GM19240 (cell line): ENCODE data around the gene SPATA6L.
"Not testable (repeated sequence)": the region's sequence is repeated elsewhere in the genome, so short reads cannot be mapped to it uniquely, and the experiment has no call there.

Experiments
- DNase-seq: peaks from one replicate; pipeline ENCODE4 v3.0.0; 2011; ENCODE audit warnings: low spot score; ENCODE audit not compliant: insufficient read length

The SPATA6L gene

DNA sequence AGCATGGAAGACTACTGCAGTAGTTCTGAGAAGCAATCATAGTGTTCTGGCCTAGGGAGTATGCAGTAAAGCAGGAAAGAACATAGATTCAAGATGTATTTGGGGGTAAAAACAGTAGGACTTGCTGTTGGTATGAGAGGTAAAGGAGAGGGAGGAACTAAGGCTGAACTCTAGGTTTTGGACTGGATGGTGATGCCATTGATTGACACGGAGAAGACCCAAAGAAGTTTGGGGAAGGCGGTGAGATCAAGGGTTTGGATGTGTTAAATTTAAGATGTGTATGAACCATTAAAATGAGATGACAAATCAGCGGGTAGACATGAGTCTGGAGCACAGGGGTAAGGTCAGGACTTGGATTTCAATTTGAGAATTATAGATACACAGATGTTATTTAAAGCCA is 11.1 kb upstream of the SPATA6L start:
- DNase-seq, result no peak

DNA sequence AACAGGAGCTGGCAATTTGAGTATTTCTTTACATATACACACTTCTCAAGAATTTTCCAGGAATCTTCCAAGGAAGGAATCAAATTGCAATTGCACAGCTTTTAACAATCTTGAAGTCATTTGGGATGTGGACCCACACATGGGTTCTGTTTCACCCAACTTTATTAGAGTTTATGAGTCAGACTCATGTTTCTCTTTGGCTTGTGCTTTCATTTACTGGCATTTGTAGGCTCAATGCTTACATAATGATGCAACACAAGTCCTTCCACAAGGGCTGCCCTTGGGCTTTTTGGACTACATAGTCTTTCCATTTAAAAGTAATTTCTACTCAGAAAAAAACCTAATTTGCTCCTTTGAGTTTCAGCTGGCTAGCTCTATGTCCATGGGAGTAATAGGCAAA is 8.5 kb upstream of the SPATA6L start:
- DNase-seq, result no peak

DNA sequence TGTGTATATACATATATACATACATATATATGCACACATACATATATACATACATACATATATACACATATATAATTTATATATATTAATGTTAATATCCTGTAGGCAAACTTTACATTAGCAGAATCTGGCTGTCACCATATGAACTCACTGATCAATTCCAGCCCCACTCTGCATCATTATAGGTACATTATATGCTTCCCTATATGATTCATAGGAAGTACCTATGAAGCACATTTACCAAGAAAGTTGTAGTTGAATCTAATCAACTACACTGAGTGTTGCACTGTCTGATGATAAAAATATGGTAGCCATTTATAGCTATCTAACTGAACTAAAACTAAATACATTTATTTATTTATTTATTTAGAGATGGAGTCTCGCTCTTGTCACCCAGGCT is 5.5 kb upstream of the SPATA6L start:
- DNase-seq, result no peak

DNA sequence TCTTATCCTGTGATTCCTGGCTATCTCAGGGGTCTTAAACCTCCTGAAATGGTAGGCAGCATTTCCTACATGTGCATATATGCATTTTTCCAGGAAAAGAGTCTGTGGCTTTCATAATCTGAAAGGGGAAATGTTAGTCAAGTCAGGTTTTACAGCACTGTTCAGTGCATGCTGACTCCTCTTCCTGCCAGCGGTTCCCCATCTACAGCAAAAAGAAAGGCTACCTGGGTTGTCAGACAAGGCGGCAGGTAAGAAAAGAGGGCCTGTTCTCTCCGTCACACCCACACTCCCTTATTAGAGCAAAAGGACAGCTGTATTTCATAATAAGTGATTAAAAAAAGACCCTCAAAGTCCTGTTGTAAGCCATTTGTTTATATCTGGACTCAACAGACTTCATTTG is 4.3 kb upstream of the SPATA6L start:
- no peak for DNase-seq

DNA sequence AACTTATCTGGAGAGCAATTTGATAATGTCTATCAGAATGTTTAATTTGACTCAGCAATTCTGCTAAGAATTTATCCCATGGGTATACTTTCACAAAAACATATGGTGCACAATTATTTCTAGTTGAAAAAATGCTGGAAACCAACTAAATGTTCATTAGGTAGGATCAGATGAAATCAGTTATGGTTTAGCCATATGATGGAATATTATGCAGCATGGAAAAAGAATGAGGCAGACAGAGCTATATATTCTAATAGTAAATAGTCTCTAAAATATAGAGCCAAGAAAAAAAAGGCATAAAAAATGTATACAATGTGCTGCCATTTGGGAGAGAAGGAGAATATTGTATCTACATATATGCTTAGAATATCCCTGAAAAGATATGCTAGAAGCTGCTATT is 3.6 kb upstream of the SPATA6L start:
- no peak for DNase-seq

DNA sequence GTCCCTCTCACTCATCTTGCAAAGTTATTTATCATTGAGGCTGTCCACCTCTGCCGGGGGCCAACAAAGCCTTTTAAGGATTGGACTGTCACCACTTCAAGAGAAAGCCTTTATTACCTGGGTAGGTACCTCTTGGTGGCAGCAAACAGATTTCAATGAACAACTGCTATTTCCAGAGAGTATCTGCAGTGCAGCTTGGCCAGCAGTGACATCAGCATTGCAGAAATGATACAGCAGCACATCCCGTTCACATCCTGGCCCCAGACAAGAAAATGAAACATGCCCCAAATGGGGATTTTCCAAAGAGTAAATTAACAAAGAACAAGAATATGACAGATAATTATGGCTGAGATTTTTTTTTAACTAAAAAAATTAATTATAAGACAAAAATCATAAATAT is 2.3 kb upstream of the SPATA6L start:
- DNase-seq, result no peak

DNA sequence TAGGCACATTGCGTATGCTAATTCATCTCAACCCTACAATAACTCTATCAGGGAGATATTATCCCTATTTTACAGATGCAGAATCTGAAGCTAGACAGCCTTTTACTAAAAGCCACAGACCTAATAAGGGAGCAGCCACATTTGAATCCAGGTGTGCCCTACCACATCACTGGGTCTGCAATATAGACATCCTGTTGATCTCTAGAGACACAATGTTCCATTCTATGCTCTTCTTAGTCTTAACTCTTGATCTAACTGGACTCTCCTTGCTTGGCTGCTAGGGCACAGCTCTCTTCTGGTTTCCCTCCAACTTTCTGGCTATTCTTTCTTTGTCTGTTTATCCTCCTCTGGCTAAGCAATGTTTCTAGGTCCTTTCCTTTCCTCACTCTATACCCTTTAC is 1.4 kb upstream of the SPATA6L start:
- DNase-seq, result no peak

DNA sequence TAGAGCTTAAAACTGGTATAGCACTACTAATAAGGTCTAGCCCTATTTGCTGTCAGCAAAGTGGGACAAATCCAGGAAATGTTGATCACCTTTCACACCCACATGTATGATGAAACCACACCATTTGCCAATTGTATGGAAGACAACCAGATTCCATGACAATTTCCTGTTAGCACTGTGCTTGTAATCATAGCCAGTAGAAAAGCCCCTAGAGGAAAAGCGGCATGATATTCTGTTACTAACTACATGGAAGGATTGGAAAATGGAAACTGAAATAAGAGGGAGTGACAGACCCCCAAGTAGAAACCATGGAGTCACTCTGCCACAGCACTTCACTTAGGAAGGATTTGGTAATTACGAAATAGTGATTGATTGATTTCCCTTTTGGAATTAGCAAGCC is 923 bp downstream of the SPATA6L start:
- no peak for DNase-seq

DNA sequence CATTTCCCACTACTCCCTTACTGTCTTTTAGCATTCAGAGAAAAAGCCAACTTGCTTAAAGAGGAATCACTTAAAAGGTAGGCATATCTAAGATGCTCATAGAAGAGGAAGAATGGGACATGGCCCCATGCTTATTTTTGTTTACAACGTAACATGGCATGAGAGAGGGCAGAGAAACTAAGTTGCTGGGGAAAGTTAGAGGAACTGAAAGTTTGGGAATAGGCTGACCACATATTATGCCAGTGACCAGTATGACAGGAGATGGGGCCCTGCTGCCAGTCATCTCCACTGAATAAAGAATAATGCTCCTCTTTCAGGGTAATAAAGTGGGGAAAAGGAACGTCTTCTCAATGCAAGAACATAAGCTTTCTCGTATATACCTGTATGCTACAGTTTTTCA is 2.3 kb downstream of the SPATA6L start:
- DNase-seq, result no peak

DNA sequence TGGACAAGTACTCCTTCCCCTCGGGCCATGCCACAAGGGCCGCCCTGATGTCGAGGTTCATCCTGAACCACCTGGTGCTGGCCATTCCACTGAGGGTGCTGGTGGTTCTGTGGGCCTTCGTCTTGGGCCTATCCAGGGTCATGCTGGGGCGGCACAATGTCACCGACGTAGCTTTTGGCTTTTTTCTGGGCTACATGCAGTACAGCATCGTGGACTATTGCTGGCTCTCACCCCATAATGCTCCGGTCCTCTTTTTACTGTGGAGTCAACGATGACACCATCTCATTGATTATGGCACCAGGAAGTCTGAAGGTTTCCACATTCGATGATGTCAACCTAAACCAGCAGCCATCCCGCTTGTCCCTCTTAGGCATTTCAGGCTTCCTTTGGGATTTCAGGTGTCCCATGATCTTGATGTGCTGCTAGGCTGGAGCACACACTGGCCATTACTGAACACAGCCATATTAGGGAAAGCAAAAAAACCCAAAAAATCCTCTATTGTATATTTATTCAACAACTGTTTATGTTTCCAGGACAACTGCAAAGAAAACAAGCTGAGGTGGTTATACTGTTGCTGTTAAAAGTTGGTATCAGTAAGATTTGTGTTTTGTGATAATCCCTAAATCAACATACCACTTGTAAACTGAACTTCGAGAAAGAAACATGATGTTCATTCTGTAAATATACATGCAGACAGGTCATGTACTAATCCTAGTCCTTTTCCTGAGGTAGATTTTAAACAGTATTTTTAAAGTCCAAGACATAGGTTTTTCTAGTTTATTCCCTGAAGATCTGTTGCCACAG is 3.1 kb downstream of the SPATA6L start:
- DNase-seq, result no peak

DNA sequence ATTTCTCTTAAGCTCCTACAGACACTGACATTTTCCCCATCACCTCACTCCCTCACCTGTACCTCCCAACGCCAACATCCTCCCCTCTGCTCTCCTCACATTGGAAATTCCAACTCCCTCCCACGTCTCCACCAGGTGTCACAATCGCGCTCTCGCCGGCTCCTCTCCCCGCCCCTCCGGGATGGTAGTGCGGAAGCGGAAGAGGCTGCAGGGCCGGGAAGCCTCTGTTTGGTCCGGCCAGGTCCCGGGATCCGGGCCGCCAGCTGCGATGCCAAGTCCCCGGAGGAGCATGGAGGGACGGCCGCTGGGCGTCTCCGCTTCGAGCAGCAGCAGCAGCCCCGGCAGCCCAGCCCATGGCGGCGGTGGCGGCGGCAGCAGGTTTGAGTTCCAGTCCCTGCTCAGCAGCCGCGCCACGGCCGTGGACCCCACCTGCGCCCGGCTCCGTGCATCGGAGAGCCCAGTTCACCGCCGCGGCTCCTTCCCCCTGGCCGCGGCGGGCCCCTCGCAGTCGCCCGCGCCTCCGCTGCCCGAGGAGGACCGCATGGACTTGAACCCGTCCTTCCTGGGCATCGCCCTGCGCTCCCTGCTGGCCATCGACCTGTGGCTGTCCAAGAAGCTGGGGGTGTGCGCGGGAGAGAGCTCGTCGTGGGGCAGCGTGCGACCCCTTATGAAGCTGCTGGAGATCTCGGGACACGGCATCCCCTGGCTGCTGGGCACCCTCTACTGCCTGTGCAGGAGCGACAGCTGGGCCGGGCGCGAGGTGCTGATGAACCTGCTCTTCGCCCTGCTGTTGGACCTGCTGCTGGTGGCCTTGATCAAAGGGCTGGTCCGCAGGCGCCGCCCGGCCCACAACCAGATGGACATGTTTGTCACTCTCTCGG is 3.9 kb downstream of the SPATA6L start, which contains the start of gene PLPP6:
TSS of gene PLPP6 (plus strand) at position 187 of the 881 bp plus-strand sequence. CDS start at position 269, 82 bp downstream.
- peak; percentile 65 for DNase-seq

DNA sequence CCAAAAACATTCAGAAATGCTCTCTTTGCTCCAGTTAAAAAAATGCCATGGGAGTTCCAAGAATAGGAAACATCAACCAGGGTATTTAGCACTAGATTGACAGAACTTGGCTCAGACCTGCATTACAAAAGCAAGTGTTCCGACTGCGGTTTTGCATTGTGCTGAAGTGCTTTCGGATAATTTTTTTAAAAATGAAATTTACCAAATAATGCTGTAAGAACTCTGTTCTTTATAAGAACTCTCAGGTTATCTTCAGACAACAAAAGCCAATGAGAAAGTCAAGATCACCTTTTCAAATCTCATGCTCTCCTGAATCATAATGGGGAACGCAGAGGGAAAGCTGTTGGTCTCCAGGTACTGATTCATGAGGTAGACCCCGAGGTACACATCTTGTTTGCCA is 4.7 kb downstream of the SPATA6L start:
- no peak for DNase-seq

DNA sequence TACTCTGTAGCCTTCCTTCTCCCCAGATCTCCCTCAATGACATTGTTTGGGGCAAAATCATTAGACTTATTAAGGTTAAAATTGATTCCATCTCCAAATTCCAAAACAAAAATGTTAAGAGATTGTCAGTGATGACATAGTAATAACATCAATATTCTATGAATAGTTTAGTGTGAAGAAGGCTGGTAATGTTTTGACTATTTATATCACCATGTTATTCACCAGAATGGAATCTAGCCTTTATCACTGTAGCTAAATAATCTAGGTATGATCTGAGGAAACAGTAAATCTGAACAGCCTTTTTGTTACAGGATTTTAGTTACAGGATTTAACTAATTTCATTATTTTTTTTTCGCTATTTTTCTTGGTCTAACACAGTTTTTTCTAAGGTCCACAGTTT is 5.1 kb downstream of the SPATA6L start:
- no peak for DNase-seq

DNA sequence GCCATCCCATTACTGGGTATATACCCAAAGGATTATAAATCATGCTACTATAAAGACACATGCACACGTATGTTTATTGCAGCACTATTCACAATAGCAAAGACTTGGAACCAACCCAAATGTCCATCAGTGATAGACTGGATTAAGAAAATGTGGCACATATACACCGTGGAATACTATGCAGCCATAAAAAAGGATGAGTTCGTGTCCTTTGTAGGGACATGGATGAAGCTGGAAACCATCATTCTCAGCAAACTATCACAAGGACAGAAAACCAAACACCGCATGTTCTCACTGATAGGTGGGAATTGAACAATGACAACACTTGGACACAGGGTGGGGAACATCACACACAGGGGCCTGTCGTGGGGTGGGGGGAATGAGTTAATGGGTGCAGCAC is 5.6 kb downstream of the SPATA6L start:
- DNase-seq, result not testable (repeated sequence)

DNA sequence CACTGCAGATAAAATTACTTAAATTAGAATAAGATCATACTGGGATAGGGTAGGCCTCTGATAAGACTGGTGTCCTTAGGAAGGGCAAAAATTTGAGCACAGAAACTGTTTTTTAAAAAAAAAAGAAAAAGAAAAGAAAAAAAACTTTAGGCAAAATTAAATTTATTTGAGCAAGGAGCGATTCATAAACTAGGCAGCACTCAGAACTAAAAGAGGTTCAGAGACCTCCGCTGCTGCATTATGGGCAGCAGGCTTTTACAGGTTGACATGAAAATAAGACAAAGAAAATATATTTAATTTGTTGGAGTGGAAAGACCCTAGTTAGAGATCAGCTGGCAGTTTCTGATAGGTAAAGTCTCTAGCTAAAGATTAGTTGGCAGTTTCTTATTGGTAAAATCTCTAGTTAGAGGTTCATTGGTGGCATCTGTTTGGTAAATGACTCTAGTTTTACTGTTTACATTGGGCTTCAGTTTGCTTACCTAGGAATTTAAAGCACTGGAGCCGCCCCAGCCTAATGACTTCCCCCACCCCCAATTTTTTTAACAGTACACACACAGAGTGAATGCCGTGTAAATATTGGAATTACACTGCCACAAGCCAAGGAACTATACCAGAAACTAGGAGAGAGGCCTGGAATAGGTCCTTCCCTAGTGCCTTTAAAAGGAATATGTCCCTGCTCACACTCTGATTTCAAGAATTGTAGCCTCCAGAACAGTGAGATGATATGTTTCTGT is 8.7 kb downstream of the SPATA6L start:
- DNase-seq, result no peak

DNA sequence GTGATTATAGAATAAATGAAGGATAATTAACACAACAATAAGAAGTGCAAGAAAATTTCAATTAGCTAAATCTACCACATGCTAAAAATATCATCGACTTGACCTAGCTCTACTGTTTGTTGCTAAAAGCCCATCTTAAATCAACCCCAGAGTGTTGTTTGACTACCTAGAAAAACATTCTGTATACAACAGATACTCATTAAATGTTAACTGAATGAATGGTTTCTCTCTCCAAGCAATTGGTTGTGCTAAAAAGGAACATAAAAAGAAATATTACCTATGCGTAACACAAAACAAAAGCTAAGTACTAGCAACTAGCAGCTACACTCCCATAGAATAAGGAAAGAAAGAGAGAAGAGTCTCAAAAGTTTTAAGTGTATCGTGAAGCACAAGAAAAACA is 9.7 kb downstream of the SPATA6L start:
- no peak for DNase-seq

DNA sequence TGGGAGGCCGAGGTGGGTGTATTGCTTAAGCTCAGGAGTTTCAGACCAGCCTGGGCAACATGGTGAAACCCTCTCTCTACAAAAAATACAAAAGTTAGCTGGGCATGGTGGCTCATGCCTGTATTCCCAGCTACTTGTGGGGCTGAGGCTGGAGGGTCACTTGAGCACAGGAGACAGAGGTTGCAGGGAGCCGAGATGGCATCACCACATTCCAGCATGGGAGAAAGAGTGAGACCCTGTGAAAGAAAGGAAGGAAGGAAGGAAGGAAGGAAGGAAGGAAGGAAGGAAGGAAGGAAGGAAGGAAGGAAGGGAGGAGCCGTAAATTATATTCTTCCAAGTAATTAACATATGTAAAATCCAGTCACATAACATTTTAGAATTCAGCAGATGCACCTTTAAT is 10.1 kb downstream of the SPATA6L start:
- not testable (repeated sequence) for DNase-seq

DNA sequence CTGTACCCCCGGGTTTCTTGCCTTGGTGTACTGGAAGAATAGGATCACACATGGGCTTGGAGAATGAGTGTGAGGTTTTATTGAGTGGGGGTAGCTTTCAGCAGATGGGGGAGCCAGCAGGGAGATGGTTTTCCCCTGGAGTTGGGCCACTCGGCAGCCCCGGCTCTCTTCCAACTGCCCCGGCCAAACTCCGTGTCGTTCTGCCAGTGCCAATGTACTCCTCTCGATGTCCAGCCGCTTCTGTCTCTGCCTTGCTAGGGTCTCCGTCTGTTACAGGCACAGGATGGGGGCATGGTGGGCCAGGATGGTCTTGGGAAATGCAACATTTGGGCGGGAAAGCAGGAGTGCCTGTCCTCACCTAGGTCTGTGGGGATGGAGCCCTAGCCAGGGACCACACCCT is 11.7 kb downstream of the SPATA6L start:
- no peak for DNase-seq

DNA sequence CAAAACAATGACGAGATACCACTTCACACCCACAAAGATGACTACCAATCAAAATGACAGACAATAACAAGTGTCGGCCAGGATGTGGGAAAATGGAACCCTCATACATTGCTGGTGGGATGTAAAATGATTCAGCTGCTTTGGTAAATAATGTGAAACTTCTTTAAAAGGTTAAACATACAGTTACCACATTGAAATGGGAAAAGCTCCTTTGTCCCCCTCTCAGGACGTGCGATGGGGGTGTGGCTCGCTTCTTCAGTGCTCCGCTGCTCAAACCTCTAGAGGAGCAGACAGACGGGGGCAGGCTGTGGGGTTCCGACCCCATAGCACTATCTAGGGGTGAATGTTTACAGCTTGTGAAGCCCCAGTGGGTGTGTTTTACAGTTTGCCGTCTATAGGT is 12.2 kb downstream of the SPATA6L start:
- DNase-seq, result no peak

DNA sequence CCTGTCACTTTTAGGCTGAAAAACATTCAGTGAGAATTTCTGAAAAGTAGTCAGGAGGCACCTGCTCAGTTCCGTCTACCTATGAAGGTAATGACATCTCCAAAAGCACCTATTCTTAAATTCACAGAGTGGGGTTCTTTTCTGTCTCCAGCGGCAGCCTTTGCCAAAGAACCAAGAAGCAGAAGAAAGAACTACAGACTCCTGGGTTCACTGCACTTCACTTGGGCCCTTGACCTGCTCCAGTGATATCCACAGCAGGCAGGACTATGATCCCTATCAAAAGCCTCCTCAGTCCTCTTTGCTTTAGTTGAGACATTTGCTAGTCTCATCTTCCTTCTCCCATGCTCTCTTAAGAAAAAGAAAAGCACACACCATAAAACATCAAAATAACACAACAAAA is 23.9 kb downstream of the SPATA6L start:
- DNase-seq, result no peak

DNA sequence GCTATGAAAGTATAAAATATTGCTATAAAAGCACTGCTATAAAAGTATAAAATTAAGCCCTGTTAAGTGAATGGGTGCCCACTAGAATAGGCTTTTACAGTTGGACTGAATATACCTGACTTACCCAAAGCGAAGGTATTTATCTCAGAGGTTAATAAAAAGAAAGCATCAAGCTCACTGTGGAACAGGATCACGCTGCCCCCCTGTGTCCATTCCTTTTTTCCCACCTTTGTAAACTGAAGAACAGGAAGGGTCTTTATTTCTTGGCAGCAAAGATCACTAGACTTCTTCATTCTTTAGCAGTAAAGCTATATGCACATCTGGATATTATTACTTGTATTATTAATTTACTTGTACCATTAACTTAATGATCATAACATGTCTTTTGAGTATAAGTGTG is 26.3 kb downstream of the SPATA6L start:
- DNase-seq, result no peak

DNA sequence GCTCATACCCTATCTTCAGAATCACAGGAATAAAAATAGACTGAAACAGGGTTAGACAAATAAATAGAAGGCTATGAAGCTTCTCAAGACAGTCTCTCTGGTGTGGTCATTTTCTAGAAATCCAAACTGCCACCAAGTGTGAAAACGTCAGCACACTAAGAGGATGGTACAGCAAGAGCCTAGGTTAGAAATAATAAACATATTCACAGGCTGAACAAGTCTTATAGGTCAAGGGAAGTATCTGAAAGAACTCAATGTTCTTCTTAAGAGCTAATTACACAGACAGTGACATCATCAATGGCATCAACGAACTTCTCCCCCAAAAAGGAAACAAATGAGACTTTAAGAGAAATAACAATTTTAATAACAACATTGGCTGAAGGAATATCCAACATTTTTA is 26.9 kb downstream of the SPATA6L start:
- DNase-seq, result no peak
